Measurements from ENCODE around the gene CEP295NL.

DNA sequence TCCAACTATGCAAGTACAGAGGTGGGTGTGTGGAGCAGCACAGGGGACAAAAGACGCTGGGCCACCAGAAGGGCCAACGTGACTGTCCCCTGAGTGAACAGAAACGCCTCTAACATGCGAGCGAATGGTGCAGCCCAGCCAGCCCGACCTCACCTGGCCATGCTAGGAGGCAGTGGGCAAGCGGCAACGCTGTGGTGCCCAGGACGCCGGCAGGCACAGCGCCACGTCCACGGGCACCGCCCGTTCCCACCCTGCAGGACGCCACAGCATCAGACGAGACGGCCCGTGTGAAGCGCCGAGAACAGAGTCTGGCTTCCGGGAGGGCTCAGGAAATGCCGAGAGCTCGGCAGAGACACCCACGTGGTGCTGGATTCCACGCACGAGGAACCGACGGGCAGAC is 2.2 kb downstream of the CEP295NL start:
- TF ChIP-seq, protein P1, sequence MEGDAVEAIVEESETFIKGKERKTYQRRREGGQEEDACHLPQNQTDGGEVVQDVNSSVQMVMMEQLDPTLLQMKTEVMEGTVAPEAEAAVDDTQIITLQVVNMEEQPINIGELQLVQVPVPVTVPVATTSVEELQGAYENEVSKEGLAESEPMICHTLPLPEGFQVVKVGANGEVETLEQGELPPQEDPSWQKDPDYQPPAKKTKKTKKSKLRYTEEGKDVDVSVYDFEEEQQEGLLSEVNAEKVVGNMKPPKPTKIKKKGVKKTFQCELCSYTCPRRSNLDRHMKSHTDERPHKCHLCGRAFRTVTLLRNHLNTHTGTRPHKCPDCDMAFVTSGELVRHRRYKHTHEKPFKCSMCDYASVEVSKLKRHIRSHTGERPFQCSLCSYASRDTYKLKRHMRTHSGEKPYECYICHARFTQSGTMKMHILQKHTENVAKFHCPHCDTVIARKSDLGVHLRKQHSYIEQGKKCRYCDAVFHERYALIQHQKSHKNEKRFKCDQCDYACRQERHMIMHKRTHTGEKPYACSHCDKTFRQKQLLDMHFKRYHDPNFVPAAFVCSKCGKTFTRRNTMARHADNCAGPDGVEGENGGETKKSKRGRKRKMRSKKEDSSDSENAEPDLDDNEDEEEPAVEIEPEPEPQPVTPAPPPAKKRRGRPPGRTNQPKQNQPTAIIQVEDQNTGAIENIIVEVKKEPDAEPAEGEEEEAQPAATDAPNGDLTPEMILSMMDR (IDR thresholded peaks at IDR 0.05), result no peak
- no peak for TF ChIP-seq POLR2A (IDR thresholded peaks at IDR 0.05)

All from uterus (tissue), 2 donors.